ENCODE data around the gene STX16.

Gene STX16

DNA sequence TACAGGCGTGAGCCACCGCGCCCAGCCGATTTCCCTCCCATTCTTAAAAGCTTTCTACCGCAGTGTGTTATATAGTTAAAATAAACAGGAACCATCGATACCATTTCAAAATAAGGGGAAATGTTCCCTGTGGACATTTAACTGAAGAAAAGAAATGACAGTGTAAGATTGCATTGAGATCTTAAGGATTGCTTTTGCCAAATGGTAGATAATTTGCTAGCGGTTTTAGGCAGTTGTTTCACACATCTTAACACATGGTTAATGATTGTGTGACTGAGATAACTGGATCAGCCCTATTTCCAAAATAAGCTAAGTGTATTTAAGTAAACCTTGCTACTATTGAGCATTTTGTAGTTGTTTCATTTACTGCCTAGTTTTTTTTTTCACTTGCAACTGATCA lies 15.6 kb downstream of the STX16 start:
- TF ChIP-seq, protein P1, sequence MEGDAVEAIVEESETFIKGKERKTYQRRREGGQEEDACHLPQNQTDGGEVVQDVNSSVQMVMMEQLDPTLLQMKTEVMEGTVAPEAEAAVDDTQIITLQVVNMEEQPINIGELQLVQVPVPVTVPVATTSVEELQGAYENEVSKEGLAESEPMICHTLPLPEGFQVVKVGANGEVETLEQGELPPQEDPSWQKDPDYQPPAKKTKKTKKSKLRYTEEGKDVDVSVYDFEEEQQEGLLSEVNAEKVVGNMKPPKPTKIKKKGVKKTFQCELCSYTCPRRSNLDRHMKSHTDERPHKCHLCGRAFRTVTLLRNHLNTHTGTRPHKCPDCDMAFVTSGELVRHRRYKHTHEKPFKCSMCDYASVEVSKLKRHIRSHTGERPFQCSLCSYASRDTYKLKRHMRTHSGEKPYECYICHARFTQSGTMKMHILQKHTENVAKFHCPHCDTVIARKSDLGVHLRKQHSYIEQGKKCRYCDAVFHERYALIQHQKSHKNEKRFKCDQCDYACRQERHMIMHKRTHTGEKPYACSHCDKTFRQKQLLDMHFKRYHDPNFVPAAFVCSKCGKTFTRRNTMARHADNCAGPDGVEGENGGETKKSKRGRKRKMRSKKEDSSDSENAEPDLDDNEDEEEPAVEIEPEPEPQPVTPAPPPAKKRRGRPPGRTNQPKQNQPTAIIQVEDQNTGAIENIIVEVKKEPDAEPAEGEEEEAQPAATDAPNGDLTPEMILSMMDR (conservative IDR thresholded peaks at IDR 0.05): no peak
- TF ChIP-seq ZFX (IDR thresholded peaks at IDR 0.05): no peak
- H3K27ac ChIP-seq: no peak overlapping the region

DNA sequence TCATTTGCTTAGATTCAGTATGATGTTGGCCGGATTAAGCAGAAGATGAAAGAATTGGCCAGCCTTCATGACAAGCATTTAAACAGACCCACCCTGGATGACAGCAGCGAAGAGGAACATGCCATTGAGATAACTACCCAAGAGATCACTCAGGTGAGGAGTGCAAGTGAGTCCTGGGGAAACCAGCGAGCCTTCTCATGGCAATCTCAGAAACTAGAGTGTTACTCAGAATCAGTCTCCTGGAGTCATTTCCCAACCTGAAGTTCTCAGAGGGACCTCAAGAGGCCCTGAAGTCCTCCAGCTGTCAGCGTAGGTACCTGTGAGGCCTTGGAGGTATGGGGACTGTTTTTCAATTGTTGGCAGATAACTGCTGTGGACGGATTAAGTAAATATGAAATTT lies 16.9 kb downstream of the STX16 start:
- no peak overlapping the region for H3K27ac ChIP-seq
- TF ChIP-seq ZFX (IDR thresholded peaks at IDR 0.05): no peak
- TF ChIP-seq, protein P1 (conservative IDR thresholded peaks at IDR 0.05): no peak

DNA sequence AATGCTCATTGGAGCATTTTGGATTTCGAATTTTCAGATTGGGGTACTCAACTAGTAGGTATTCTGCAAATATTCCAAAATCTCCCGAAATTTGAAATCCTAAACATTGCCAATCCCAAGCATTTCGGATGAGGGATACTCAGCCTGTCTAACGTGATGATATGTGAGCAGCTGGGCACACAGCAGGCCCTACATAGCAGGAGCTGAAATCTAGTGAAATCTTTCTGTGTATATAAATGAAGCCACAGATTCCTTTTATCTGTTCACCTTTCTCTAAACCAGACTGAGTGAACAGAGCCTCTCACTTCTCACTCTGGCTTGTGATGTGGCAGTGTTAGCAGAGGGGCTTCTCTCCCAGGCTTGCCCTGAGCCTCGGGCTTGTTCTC lies 17.8 kb downstream of the STX16 start:
- H3K27ac ChIP-seq: no peak overlapping the region

DNA sequence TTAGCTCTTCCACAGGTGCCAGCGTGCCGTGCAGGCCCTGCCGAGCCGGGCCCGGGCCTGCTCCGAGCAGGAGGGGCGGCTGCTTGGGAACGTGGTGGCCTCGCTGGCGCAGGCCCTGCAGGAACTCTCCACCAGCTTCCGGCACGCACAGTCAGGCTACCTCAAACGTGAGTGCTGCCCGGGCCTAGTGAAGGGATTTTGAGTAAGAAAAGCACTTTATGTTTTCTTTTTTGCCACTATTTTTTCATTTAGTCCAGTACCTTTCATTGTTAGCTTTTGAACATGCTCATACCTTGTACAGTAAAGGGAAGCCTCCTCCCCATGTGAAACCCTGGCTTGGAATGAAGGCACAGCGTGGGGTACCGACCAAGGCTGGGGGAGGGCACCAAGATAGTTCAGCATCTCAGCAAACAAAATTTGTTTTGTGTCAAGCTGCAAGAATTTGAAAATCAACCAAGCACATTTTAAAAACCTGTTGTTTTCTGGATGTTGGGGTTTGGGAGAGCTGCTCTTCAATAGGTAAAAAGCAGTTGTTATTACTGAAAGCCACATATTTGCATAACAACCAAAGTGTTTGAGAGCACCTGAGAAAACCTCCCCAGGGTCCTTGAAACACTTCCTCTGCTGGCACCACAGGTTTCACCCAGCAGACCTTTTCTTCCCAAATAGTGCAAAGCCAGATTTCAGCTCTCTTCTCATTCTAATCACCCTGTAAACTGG lies 18.4 kb downstream of the STX16 start:
- H3K27ac ChIP-seq: no peak overlapping the region
- TF ChIP-seq, protein P1 (conservative IDR thresholded peaks at IDR 0.05): no peak
- no peak for TF ChIP-seq ZFX (IDR thresholded peaks at IDR 0.05)

More for the DNA sequence above, 17.8 kb downstream of the STX16 start:
- TF ChIP-seq, protein P1 (conservative IDR thresholded peaks at IDR 0.05): no peak

DNA sequence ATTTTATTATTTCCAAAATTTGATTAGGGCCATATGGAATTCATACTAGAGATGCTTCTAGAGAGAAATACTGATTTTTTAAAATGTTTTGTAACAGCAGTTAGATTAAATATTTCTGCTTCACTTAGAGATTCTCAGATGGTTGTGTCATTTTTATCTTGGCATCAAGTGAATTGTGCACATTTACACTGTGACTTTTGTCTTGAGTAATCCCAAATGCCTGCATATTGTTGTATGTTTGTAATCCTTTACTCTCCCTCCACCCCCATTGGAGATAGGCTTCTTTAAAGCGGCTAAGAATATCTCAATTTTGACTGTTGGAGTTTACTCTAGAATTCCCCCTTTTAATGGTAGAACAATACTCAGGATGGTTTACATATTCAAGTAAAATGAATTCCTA lies 19.0 kb downstream of the STX16 start:
- TF ChIP-seq, protein P1 (conservative IDR thresholded peaks at IDR 0.05): no peak
- TF ChIP-seq ZFX (IDR thresholded peaks at IDR 0.05): no peak
- H3K27ac ChIP-seq: no peak overlapping the region

DNA sequence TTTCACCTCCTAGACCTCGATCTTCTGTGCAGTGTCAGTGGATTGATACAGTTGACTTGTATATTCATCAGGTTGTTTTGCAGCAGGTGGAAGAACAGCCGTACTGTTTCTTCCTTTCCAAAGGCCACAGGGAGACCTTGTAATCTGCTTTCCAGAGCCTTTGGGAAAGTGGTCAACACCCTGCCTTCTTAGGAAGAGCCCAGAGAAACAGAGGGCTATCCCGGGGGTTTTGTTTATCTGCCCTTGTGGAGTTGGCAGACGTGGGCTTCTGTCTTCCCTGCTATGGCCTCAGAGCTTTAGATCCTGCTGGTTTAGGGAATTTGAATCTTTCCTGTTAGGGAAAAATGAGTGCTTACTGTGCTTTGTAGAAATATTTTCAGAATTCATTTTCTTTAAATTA lies 19.6 kb downstream of the STX16 start:
- TF ChIP-seq, protein P1 (conservative IDR thresholded peaks at IDR 0.05): no peak
- no peak overlapping the region for H3K27ac ChIP-seq

DNA sequence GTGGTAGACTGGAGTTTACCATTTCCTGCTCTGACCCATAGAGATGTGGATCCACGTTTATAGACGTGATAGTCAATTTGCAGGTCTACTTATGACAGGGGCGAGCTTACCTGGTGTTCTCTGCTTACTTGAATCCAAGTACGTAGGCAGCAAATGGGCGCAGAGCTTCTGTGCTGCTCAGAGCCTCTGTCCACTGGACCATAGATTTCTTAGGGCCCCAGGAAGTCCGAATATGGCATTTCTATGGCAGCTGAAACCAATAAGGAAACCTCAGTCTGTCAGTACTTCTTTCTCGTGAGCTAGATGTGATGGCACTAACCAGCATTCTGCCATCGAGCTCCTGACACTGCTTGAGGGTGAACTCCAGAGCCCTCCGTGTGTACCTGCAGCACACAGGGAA lies 22.0 kb downstream of the STX16 start:
- TF ChIP-seq ZFX (IDR thresholded peaks at IDR 0.05): no peak
- TF ChIP-seq, protein P1 (conservative IDR thresholded peaks at IDR 0.05): no peak
- no peak overlapping the region for H3K27ac ChIP-seq
